SU-DHL-6 (cell line): ENCODE data around the gene EXOC6B.

Experiments used
- H2AFZ ChIP-seq: fragments of 200-600 bp; sonication (generic); 2 replicates; pipeline ENCODE4 v1.6.1; 2014; ENCODE audit warnings: low read depth, mild to moderate bottlenecking, moderate library complexity, mixed read lengths, antibody characterized with exemption, low read length; ENCODE audit not compliant: severe bottlenecking
- H3F3A ChIP-seq: fragments of 200-600 bp; shearing (Covaris generic); 2 replicates; pipeline ENCODE4 v1.6.0; 2016; ENCODE audit warnings: antibody characterized with exemption, mild to moderate bottlenecking; ENCODE audit not compliant: insufficient read depth
- H3K27ac ChIP-seq: fragments of 200-600 bp; sonication (generic); 2 replicates; pipeline ENCODE4 v1.5.1; 2016; ENCODE audit warnings: low read depth, mild to moderate bottlenecking, low read length, moderate library complexity, mixed read lengths
- H3K27me3 ChIP-seq: fragments of 200-600 bp; sonication (generic), shearing (Covaris generic); 2 replicates; pipeline ENCODE4 v1.6.0; 2014; ENCODE audit warnings: mild to moderate bottlenecking, low read length
- H3K36me3 ChIP-seq: fragments of 200-600 bp; sonication (generic); 2 replicates; pipeline ENCODE4 v1.6.1; 2014; ENCODE audit warnings: mild to moderate bottlenecking, low read length, mixed read lengths
- H3K4me2 ChIP-seq: fragments of 300-600, 200-600 bp; shearing (Covaris generic), sonication (generic); 2 replicates; pipeline ENCODE4 v1.6.0; 2014; ENCODE audit warnings: low read length, low read depth, mild to moderate bottlenecking; ENCODE audit not compliant: poor library complexity, severe bottlenecking
- H3K4me3 ChIP-seq: fragments of 200-600 bp; sonication (generic); 2 replicates; pipeline ENCODE4 v1.5.1; 2014; ENCODE audit warnings: antibody characterized with exemption, low read length, mild to moderate bottlenecking, mixed read lengths; ENCODE audit not compliant: insufficient read depth, poor library complexity, severe bottlenecking
- H3K79me2 ChIP-seq: fragments of 200-600 bp; sonication (generic); 2 replicates; pipeline ENCODE4 v1.6.1; 2014; ENCODE audit warnings: mild to moderate bottlenecking, low read length, moderate library complexity; ENCODE audit not compliant: insufficient read depth
- H3K9ac ChIP-seq: fragments of 200-600 bp; sonication (generic); 2 replicates; pipeline ENCODE4 v1.7.0; 2014; ENCODE audit warnings: mild to moderate bottlenecking, low read length
- H3K9me2 ChIP-seq: fragments of 200-600 bp; sonication (generic); replicated peaks from 2 replicates; pipeline ENCODE4 v1.6.1; 2014; ENCODE audit warnings: low read length; ENCODE audit not compliant: insufficient read depth
- H3K9me3 ChIP-seq: fragments of 200-600 bp; sonication (generic); 2 replicates; pipeline ENCODE4 v1.6.1; 2014; ENCODE audit warnings: low read length, mixed read lengths; ENCODE audit not compliant: insufficient read depth
- H4K20me1 ChIP-seq: fragments of 200-600 bp; sonication (generic); 2 replicates; pipeline ENCODE4 v1.6.1; 2014; ENCODE audit warnings: low read depth, mild to moderate bottlenecking, antibody characterized with exemption, low read length, moderate library complexity, mixed read lengths
- EZH2phosphoT487 ChIP-seq: fragments of 200-600 bp; sonication (generic), shearing (Covaris generic); conservative IDR thresholded peaks from 2 replicates; pipeline ENCODE4 v1.6.1; 2018; ENCODE audit warnings: mild to moderate bottlenecking, antibody characterized with exemption, low read length, moderate library complexity, mixed read lengths
- TF ChIP-seq, protein P1 (sequence below): fragments of 200-600 bp; sonication (generic); IDR thresholded peaks from one replicate; pipeline ENCODE4 v1.5.1; 2017; ENCODE audit warnings: antibody characterized with exemption, mild to moderate bottlenecking, low read length, moderate library complexity; ENCODE audit not compliant: insufficient read depth, poor library complexity, severe bottlenecking

EXOC6B gene

DNA sequence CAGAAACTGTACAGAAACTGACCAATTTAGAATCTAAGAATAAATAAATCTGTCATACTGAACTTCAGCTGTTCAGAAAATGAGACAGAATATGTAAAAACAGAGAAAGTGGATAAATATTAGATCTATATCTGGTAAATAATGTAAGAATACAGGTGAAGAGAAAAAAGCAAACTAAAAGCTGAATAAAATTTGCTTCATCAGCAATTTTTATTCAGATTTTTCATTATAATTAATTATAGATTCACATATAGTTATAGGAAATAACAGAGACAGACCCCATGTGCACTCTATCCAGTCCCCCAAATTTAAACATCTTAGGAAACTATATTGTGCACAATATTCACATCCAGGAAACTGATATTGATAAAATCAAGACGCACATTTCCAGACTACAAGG lies 299.2 kb downstream of the EXOC6B start:
- no peak overlapping the region for H3K9ac ChIP-seq
- H3K27ac ChIP-seq, result no peak overlapping the region
- no peaks in the 10 kb centered on the region for H3K36me3 ChIP-seq
- no peak overlapping the region for H3K4me3 ChIP-seq
- H3K27me3 ChIP-seq, result no peaks in the 10 kb centered on the region
- H4K20me1 ChIP-seq, result no peaks in the 10 kb centered on the region
- no peak overlapping the region for H2AFZ ChIP-seq
- no peaks in the 10 kb centered on the region for H3K9me2 ChIP-seq
- H3K9me3 ChIP-seq, result no peaks in the 10 kb centered on the region
- no peaks in the 10 kb centered on the region for H3K79me2 ChIP-seq
- no peak overlapping the region for H3K4me2 ChIP-seq
- H3F3A ChIP-seq, result no peaks in the 10 kb centered on the region
- no peak for TF ChIP-seq EZH2phosphoT487
- TF ChIP-seq, protein P1, sequence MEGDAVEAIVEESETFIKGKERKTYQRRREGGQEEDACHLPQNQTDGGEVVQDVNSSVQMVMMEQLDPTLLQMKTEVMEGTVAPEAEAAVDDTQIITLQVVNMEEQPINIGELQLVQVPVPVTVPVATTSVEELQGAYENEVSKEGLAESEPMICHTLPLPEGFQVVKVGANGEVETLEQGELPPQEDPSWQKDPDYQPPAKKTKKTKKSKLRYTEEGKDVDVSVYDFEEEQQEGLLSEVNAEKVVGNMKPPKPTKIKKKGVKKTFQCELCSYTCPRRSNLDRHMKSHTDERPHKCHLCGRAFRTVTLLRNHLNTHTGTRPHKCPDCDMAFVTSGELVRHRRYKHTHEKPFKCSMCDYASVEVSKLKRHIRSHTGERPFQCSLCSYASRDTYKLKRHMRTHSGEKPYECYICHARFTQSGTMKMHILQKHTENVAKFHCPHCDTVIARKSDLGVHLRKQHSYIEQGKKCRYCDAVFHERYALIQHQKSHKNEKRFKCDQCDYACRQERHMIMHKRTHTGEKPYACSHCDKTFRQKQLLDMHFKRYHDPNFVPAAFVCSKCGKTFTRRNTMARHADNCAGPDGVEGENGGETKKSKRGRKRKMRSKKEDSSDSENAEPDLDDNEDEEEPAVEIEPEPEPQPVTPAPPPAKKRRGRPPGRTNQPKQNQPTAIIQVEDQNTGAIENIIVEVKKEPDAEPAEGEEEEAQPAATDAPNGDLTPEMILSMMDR, result no peak

- Histone ChIP-seq H3K4me2 (no peak overlapping the region), H3K27me3 (no peaks in the 10 kb centered on the region), H2AFZ (no peak overlapping the region), H3K9ac (no peak overlapping the region), H3F3A (no peaks in the 10 kb centered on the region), H3K9me3 (no peaks in the 10 kb centered on the region), H3K9me2 (no peaks in the 10 kb centered on the region), H4K20me1 (no peaks in the 10 kb centered on the region), H3K36me3 (no peaks in the 10 kb centered on the region), H3K4me3 (no peak overlapping the region), H3K27ac (no peak overlapping the region), H3K79me2 (no peaks in the 10 kb centered on the region)
- no peak for TF ChIP-seq EZH2phosphoT487
- TF ChIP-seq, protein P1, result no peak
Measured at GRCh38 chr2:72524071-72524470, 301.8 kb downstream of the EXOC6B start.

DNA sequence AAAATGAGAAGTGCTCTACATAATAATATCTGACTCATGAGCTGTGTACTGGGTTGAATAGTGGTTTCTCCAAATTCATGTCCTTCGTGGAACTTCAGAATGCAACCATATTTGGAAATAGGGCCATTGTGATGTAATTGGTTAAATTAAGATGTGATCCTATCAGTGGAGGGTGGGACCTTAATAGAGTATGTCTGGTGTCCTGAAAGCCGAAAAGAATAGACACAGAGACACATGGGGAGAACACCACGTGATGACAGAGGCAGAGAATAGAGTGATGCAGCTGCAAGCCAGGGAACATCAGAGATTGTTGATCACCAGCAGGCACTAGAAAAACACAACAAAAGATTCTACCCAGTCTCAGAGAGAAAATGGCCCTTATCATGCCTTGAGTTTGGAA lies 310.1 kb downstream of the EXOC6B start:
- no peaks in the 10 kb centered on the region for H3K27me3 ChIP-seq
- no peaks in the 10 kb centered on the region for H3K79me2 ChIP-seq
- H3K4me2 ChIP-seq, result no peak overlapping the region
- no peak overlapping the region for H2AFZ ChIP-seq
- H4K20me1 ChIP-seq, result no peaks in the 10 kb centered on the region
- no peak for TF ChIP-seq EZH2phosphoT487
- H3K4me3 ChIP-seq, result no peak overlapping the region
- no peaks in the 10 kb centered on the region for H3K36me3 ChIP-seq
- no peaks in the 10 kb centered on the region for H3K9me3 ChIP-seq
- no peaks in the 10 kb centered on the region for H3K9me2 ChIP-seq
- no peak overlapping the region for H3K9ac ChIP-seq
- no peak overlapping the region for H3K27ac ChIP-seq
- no peaks in the 10 kb centered on the region for H3F3A ChIP-seq

DNA sequence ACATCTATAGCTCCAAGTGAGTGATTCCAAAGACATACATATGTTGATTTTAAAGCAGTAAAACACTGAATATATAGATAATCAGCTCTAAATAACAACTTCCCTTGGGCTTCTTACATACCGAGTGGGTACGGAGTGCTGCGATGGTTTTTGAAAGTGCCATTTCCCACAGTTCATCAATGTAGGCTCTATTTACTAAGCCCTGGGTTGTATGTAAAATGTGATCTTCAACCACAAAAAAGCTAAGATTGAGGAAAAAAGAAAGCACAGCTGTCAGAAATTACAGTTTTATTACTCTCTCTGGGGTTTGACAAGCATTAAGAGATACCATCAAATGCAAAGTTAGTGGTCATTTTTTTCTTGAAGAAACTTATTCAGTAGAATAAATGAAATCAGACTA lies 312.8 kb downstream of the EXOC6B start:
- Histone ChIP-seq H2AFZ (no peak overlapping the region), H3K9ac (no peak overlapping the region), H3K4me2 (no peak overlapping the region), H3F3A (no peaks in the 10 kb centered on the region), H3K27ac (no peak overlapping the region), H3K9me2 (no peaks in the 10 kb centered on the region), H3K9me3 (no peaks in the 10 kb centered on the region), H3K36me3 (no peaks in the 10 kb centered on the region), H4K20me1 (no peaks in the 10 kb centered on the region), H3K27me3 (no peaks in the 10 kb centered on the region), H3K79me2 (no peaks in the 10 kb centered on the region), H3K4me3 (no peak overlapping the region)
- TF ChIP-seq, protein P1, result no peak
- TF ChIP-seq EZH2phosphoT487, result no peak
